Adrenal gland (tissue), 12 donors: ENCODE results near the gene PDLIM3. TPM values are rescaled to one million over a fixed set of nuclear protein-coding genes. Genes with fewer than 3 reads are reported as not detected.

Experiments
- DNase-seq, 7 donors: peaks; one replicate each; pipeline ENCODE4 v3.0.0-alpha.2; 2019 to 2020
- H3K27ac ChIP-seq, 5 donors: fragments of 200-600 bp; sonication (generic) in 4 of 5; 1 replicate in 3 of 5; 2 replicates in 2 of 5; pipeline versions ENCODE4 v1.5.1 to v1.8.0; 2016 to 2020; ENCODE audit warnings: mild to moderate bottlenecking in 1 of 5
- H3K27me3 ChIP-seq: fragments of 200-600 bp; 2 replicates; pipeline ENCODE4 v1.8.0; 2021
- H3K36me3 ChIP-seq, 2 donors: fragments of 200-600 bp; replicated peaks in 1 of 2; 1 replicate in 1 of 2; 2 replicates in 1 of 2; pipeline versions ENCODE4 v1.5.1 to v1.8.0; 2018 to 2022
- H3K4me1 ChIP-seq, 2 donors: fragments of 200-600 bp; replicated peaks in 1 of 2; 1 replicate in 1 of 2; 2 replicates in 1 of 2; pipeline versions ENCODE4 v1.5.1 to v1.8.0; 2018 to 2021
- H3K4me3 ChIP-seq, 4 donors: fragments of 200-600 bp; sonication (generic) in 3 of 4; one replicate each; pipeline ENCODE4 v1.5.1; 2016 to 2018
- H3K9me3 ChIP-seq, 3 donors: fragments of 200-600 bp; sonication (generic) in 1 of 3; replicated peaks in 1 of 3; 1 replicate in 2 of 3; 2 replicates in 1 of 3; pipeline versions ENCODE4 v1.5.1 to v1.8.0; 2016 to 2021
- POLR2A ChIP-seq, 2 donors: fragments of 450-650 bp; IDR thresholded peaks; one replicate each; pipeline ENCODE4 v1.6.1; 2017; ENCODE audit warnings: antibody characterized with exemption in 2 of 2, mild to moderate bottlenecking in 2 of 2, moderate library complexity in 1 of 2
- WGBS, 4 donors: extraction: QIAGEN DNeasy Blood & Tissue Kit in 2 of 4; methylation state at CpG; one replicate each; pipeline versions ENCODE4 v1.1.5 to v1.1.7; 2013 to 2017; 5-methylcytosine and 5-hydroxymethylcytosine counted together
- intact Hi-C, 2 donors: fragments of 100-400 bp; cut with DNase I; formaldehyde crosslinking; loops; one replicate each; pipeline versions ENCODE4 v1.14.1 to v1.15.0; 2022 to 2023
- polyA plus RNA-seq, 3 donors: library from polyadenylated mRNA; stranded (reverse); fragments of 200-250 nt in 2 of 3; fragments of 350-450 nt in 1 of 3; fragmentation: Illumina TruSeq in 1 of 3; extraction: RNeasy Lipid Tissue Mini Kit (QIAGEN cat#74804) in 1 of 3; gene quantifications; one replicate each; pipeline ENCODE4 v1.2.3, GENCODE V29; 2013 to 2014
- total RNA-seq, 9 donors: library from RNA; depleted of rRNA in 4 of 9; stranded (reverse); fragments of >200 nt in 4 of 9; fragments of 120-200 nt in 1 of 9; fragmentation: NEBNext Ultra II Directional in 1 of 9; extraction: Animal tissue kit (Norgen Biotek cat#: 25700) in 1 of 9; gene quantifications; one replicate each; pipeline versions ENCODE4 v1.1.0 to v1.2.4, GENCODE V29; 2013 to 2023
- TF ChIP-seq, protein P1 (sequence below), 6 experiments: fragments of 450-650 bp in 4 of 6; fragments of 200-600 bp in 2 of 6; sonication (generic) in 1 of 6; IDR thresholded peaks; 1 replicate in 5 of 6; 2 replicates in 1 of 6; pipeline versions ENCODE4 v1.5.1 to v1.8.0; 2016 to 2021; ENCODE audit warnings: antibody characterized with exemption in 6 of 6, mild to moderate bottlenecking in 2 of 6, moderate library complexity in 1 of 6
- donor health status: healthy with polysubstance abuse.
- donor health status: Bipolar disorder and iron deficiency.
- donor health status: DM: yes; HTN: yes; CAD: no.
- donor health status: DM: no; HTN: no; CAD: no.
- donor health status: DM: no; HTN: no; CAD: no.
- donor health status: DM: yes; HTN: yes; CAD: no.

Gene PDLIM3
- total and polyA plus RNA-seq, 12 donors = 2.6 to 22.6 (median 6.4) TPM

DNA sequence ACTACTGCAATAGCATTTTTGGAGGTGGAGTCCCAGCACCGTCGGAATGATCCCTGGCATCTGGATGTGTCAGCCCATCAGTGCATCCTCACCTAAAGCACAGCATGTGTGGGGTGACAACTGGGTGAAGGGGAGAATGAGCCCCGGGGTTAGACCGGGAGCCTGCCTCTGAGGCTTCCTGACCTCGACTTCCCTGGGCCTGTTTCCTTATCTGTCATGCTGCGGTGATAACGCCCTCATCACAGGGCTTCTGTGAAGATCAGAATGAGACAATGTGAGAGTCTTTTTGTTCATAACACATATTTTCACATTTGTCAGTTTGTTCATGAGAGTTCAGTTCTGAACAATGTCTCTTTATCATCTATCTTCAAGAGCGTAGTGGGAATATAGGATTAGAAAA, 31.1 kb upstream of the PDLIM3 start:
- Histone ChIP-seq H3K27me3 (no peaks in the 10 kb centered on the region), H3K27ac (peak overlapping the region in 2 of 5 donors; percentile 74 to 76), H3K4me3 (no peak overlapping the region), H3K9me3 (no peaks in the 10 kb centered on the region), H3K4me1 (peaks cover 0 to 14% of the 10 kb centered on the region in 2 donors), H3K36me3 (no peaks in the 10 kb centered on the region)
- TF ChIP-seq, protein P1, sequence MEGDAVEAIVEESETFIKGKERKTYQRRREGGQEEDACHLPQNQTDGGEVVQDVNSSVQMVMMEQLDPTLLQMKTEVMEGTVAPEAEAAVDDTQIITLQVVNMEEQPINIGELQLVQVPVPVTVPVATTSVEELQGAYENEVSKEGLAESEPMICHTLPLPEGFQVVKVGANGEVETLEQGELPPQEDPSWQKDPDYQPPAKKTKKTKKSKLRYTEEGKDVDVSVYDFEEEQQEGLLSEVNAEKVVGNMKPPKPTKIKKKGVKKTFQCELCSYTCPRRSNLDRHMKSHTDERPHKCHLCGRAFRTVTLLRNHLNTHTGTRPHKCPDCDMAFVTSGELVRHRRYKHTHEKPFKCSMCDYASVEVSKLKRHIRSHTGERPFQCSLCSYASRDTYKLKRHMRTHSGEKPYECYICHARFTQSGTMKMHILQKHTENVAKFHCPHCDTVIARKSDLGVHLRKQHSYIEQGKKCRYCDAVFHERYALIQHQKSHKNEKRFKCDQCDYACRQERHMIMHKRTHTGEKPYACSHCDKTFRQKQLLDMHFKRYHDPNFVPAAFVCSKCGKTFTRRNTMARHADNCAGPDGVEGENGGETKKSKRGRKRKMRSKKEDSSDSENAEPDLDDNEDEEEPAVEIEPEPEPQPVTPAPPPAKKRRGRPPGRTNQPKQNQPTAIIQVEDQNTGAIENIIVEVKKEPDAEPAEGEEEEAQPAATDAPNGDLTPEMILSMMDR (IDR thresholded peaks at IDR 0.05) = no peak
- TF ChIP-seq POLR2A (IDR thresholded peaks at IDR 0.05) = no peak
- WGBS, 4 donors = 55 to 68% (median 62%) methylated on average over 8 of the region's 8 CpGs
- DNase-seq = no peak
- intact Hi-C loops = no loop called here

DNA sequence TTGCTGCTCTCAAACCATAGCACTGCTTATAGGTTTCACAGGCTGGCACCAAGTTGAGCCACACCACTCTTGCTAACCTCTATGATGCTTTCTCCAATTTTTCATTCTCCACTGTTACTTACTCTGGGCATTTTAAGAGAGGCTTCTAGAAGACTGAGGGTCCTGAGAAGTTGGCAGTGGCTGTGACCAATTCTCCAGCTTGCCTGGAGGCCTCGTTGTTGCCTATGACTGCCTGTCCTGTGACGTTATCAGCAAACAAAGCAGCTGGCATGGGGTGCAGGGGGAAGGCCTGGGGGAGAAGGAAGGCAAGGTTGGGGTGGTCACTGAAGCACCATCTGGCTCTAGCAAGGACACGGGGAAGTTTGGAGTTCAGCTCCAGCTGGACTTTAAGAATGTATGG, 30.4 kb upstream of the PDLIM3 start:
- Histone ChIP-seq H3K9me3 (no peaks in the 10 kb centered on the region), H3K4me3 (no peak overlapping the region), H3K27ac (no peak overlapping the region), H3K4me1 (peaks cover 0 to 14% of the 10 kb centered on the region in 2 donors), H3K27me3 (no peaks in the 10 kb centered on the region), H3K36me3 (no peaks in the 10 kb centered on the region)
- intact Hi-C loops = no loop called here
- TF ChIP-seq POLR2A (IDR thresholded peaks at IDR 0.05) = no peak
- TF ChIP-seq, protein P1 (IDR thresholded peaks at IDR 0.05) = no peak
- DNase-seq = no peak
- WGBS, 4 donors = 88 to 98% (median 91%) methylated on average over 2 to 3 of the region's 3 CpGs

DNA sequence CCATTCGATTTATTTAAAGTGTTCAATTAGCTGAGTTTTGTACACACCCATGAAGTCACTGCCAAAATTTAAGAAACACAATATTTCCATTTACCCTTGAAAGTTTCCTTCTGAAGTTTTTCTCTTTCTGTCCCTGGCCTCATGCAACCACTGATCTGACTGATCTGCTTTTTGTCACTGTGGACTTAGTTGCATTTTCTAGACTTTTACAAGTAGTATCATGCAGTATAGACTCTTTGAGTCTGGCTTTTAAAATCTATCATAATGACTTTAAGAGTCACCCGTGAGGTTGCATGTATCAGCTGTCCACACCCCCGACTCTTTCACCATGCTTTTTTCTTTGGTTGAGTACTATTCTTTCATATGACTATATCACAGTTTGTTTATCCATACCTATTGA, 29.0 kb upstream of the PDLIM3 start:
- intact Hi-C loops = no loop called here
- WGBS, 4 donors = 77 to 91% (median 89%) methylated on average over 3 of the region's 3 CpGs
- Histone ChIP-seq H3K4me3 (no peak overlapping the region), H3K36me3 (no peaks in the 10 kb centered on the region), H3K27ac (no peak overlapping the region), H3K9me3 (no peaks in the 10 kb centered on the region), H3K4me1 (peaks cover 0 to 14% of the 10 kb centered on the region in 2 donors), H3K27me3 (no peaks in the 10 kb centered on the region)
- TF ChIP-seq, protein P1 (IDR thresholded peaks at IDR 0.05) = no peak
- TF ChIP-seq POLR2A (IDR thresholded peaks at IDR 0.05) = no peak
- no peak for DNase-seq

DNA sequence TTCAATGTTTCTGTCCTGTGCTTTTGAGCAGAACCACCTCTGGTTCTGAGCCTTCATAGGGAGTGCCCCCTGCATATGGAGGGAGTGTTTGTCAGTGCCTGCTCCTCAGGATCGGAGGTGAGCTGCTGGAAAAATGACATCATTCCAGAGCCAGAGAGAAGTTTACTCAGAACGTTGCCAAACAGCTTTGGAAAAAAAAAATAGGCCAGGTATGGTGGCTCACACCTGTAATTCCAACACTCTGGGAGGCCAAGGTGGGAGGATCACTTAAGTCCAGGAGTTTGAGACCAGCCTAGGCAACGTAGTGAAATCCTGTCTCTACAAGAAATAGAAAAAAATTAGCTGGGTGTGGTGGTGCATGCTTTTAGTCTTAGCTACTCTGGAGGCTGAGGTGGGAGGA, 27.2 kb upstream of the PDLIM3 start:
- TF ChIP-seq, protein P1 (IDR thresholded peaks at IDR 0.05) = no peak
- TF ChIP-seq POLR2A (IDR thresholded peaks at IDR 0.05) = no peak
- no peaks in the 10 kb centered on the region for H3K9me3 ChIP-seq
- 61 to 80% (median 78%) methylated on average over 3 of the region's 3 CpGs for WGBS, 4 donors
- no peaks in the 10 kb centered on the region for H3K36me3 ChIP-seq
- intact Hi-C loops = no loop called here
- no peak overlapping the region for H3K27ac ChIP-seq
- no peak overlapping the region for H3K4me3 ChIP-seq
- no peaks in the 10 kb centered on the region for H3K27me3 ChIP-seq
- H3K4me1 ChIP-seq = peaks cover 0 to 7% of the 10 kb centered on the region in 2 donors
- no peak for DNase-seq
